ENCODE data around the gene C14orf180. TPM values are rescaled to one million over a fixed set of nuclear protein-coding genes. Genes with fewer than 3 reads are reported as not detected.

Gene C14orf180
- total RNA-seq, 1 experiment from 2014 or later, result not detected

DNA sequence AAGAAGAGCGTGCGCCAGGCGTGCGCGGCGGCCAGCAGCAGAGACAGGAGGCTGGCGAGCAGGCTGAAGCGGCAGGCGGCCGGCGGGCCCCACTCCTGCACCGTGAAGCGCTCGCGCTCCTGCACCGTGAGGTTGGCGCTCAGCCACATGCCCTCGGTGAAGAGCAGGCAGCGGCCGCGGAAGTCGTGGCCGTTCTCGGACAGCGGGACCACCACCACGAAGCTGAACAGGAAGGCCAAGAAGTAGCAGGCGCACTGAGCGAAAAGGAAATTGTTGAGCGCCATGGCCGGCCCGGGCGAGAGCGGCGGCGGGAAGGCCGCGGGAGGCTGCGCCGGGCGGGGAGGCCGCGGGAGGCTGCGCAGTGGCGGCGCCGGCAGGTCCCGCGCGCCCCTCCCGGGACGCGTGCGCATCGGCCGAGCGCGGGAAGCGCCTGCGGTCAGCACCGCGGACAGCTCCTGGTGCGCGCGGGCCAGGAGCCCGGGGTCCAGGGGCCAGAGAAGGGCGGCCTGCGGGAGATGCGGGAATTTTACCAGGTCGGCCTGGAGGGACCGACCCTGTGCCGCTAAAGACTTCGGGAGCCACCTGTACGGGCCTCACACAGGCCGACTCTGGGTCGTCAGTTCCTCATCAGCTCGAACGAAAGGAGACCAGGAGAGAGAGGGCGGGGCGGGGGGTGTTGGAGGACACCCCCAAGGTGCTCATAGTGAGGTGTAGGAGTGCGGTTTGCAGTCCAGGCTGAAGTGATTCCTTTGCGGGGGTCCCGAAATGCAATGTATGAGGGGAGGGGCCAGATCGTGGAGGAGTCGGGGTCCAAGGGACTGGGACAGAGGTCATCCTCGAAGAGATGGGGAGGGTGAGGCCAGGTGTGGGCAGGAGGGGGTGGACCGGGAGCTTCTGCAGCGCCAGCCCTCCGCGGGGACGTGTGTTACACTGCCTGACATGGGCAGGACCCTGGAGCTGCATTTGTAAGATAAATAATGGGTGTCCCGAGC, 25.2 kb downstream of the C14orf180 start, which contains the start of gene TMEM179 (continued):
- TF ChIP-seq GRHL2 (CRISPR knock-in tag; IDR thresholded peaks at IDR 0.05; ENCODE audit: insufficient replicate concordance, severe bottlenecking) (no peak), FOXJ3 (CRISPR knock-in tag; IDR thresholded peaks at IDR 0.05; ENCODE audit: borderline replicate concordance) (no peak), ZNF423 (CRISPR knock-in tag; IDR thresholded peaks at IDR 0.05) (no peak), ZNF219 (CRISPR knock-in tag; IDR thresholded peaks at IDR 0.05; ENCODE audit: borderline replicate concordance) (peak; percentile 93; the same call in 1 of the 2 replicates), MYBL2 (CRISPR knock-in tag; IDR thresholded peaks at IDR 0.05) (peak; percentile 80), FOXK1 (CRISPR knock-in tag; IDR thresholded peaks at IDR 0.05) (0 out of 2 replicates have a peak, but pooled peaks have one; percentile 84), ZNF263 (CRISPR knock-in tag; IDR thresholded peaks at IDR 0.05; ENCODE audit: low read depth) (peak; percentile 43; the same call in 1 of the 2 replicates), GABPB1 (CRISPR knock-in tag; IDR thresholded peaks at IDR 0.05) (no peak), GTF2I (CRISPR knock-in tag; conservative IDR thresholded peaks at IDR 0.05) (no peak), ZNF138 (CRISPR knock-in tag; conservative IDR thresholded peaks at IDR 0.05) (no peak), NFATC4 (CRISPR knock-in tag; IDR thresholded peaks at IDR 0.05) (no peak), NFE2L1 (CRISPR knock-in tag; IDR thresholded peaks at IDR 0.05) (peak; percentile 70; the same call in 1 of the 2 replicates), SOX15 (CRISPR knock-in tag; IDR thresholded peaks at IDR 0.05) (no peak), ESRRA (CRISPR knock-in tag; IDR thresholded peaks at IDR 0.05; ENCODE audit: borderline replicate concordance) (peak; percentile 90; the same call in 1 of the 2 replicates), SMAD4 (CRISPR knock-in tag; IDR thresholded peaks at IDR 0.05) (peak; percentile 69; the same call in 1 of the 2 replicates), ETV6 (CRISPR knock-in tag; IDR thresholded peaks at IDR 0.05) (peak; percentile 88; the same call in 1 of the 2 replicates), CBFB (CRISPR knock-in tag; IDR thresholded peaks at IDR 0.05; ENCODE audit: low read depth) (peak; percentile 92), HMGA2 (CRISPR knock-in tag; IDR thresholded peaks at IDR 0.05) (no peak), JAZF1 (CRISPR knock-in tag; IDR thresholded peaks at IDR 0.05) (no peak), RELA (CRISPR knock-in tag; IDR thresholded peaks at IDR 0.05; ENCODE audit: borderline replicate concordance) (peak; percentile 85; the same call in 1 of the 2 replicates)
- TF ChIP-seq, protein P1, sequence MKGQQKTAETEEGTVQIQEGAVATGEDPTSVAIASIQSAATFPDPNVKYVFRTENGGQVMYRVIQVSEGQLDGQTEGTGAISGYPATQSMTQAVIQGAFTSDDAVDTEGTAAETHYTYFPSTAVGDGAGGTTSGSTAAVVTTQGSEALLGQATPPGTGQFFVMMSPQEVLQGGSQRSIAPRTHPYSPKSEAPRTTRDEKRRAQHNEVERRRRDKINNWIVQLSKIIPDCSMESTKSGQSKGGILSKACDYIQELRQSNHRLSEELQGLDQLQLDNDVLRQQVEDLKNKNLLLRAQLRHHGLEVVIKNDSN (CRISPR knock-in tag; IDR thresholded peaks at IDR 0.05), result no peak
- TF ChIP-seq, protein P2, sequence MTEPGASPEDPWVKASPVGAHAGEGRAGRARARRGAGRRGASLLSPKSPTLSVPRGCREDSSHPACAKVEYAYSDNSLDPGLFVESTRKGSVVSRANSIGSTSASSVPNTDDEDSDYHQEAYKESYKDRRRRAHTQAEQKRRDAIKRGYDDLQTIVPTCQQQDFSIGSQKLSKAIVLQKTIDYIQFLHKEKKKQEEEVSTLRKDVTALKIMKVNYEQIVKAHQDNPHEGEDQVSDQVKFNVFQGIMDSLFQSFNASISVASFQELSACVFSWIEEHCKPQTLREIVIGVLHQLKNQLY (CRISPR knock-in tag; IDR thresholded peaks at IDR 0.05), result 0 out of 2 replicates have a peak, but pooled peaks have one; percentile 75
- TF ChIP-seq, protein P3, sequence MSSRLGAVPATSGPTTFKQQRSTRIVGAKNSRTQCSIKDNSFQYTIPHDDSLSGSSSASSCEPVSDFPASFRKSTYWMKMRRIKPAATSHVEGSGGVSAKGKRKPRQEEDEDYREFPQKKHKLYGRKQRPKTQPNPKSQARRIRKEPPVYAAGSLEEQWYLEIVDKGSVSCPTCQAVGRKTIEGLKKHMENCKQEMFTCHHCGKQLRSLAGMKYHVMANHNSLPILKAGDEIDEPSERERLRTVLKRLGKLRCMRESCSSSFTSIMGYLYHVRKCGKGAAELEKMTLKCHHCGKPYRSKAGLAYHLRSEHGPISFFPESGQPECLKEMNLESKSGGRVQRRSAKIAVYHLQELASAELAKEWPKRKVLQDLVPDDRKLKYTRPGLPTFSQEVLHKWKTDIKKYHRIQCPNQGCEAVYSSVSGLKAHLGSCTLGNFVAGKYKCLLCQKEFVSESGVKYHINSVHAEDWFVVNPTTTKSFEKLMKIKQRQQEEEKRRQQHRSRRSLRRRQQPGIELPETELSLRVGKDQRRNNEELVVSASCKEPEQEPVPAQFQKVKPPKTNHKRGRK (CRISPR knock-in tag; IDR thresholded peaks at IDR 0.05; ENCODE audit: borderline replicate concordance), result no peak
- TF ChIP-seq, protein P4, sequence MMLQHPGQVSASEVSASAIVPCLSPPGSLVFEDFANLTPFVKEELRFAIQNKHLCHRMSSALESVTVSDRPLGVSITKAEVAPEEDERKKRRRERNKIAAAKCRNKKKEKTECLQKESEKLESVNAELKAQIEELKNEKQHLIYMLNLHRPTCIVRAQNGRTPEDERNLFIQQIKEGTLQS (CRISPR knock-in tag; conservative IDR thresholded peaks at IDR 0.05), result no peak
- TF ChIP-seq, protein P5, sequence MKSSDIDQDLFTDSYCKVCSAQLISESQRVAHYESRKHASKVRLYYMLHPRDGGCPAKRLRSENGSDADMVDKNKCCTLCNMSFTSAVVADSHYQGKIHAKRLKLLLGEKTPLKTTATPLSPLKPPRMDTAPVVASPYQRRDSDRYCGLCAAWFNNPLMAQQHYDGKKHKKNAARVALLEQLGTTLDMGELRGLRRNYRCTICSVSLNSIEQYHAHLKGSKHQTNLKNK (CRISPR knock-in tag; IDR thresholded peaks at IDR 0.05), result no peak
- TF ChIP-seq, protein P6, sequence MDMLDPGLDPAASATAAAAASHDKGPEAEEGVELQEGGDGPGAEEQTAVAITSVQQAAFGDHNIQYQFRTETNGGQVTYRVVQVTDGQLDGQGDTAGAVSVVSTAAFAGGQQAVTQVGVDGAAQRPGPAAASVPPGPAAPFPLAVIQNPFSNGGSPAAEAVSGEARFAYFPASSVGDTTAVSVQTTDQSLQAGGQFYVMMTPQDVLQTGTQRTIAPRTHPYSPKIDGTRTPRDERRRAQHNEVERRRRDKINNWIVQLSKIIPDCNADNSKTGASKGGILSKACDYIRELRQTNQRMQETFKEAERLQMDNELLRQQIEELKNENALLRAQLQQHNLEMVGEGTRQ (CRISPR knock-in tag; IDR thresholded peaks at IDR 0.05), result peak; percentile 60; the same call in 1 of the 2 replicates
- TF ChIP-seq, protein P7, sequence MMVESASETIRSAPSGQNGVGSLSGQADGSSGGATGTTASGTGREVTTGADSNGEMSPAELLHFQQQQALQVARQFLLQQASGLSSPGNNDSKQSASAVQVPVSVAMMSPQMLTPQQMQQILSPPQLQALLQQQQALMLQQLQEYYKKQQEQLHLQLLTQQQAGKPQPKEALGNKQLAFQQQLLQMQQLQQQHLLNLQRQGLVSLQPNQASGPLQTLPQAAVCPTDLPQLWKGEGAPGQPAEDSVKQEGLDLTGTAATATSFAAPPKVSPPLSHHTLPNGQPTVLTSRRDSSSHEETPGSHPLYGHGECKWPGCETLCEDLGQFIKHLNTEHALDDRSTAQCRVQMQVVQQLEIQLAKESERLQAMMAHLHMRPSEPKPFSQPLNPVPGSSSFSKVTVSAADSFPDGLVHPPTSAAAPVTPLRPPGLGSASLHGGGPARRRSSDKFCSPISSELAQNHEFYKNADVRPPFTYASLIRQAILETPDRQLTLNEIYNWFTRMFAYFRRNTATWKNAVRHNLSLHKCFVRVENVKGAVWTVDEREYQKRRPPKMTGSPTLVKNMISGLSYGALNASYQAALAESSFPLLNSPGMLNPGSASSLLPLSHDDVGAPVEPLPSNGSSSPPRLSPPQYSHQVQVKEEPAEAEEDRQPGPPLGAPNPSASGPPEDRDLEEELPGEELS (CRISPR knock-in tag; IDR thresholded peaks at IDR 0.05), result peak; percentile 98
- TF ChIP-seq, protein P8, sequence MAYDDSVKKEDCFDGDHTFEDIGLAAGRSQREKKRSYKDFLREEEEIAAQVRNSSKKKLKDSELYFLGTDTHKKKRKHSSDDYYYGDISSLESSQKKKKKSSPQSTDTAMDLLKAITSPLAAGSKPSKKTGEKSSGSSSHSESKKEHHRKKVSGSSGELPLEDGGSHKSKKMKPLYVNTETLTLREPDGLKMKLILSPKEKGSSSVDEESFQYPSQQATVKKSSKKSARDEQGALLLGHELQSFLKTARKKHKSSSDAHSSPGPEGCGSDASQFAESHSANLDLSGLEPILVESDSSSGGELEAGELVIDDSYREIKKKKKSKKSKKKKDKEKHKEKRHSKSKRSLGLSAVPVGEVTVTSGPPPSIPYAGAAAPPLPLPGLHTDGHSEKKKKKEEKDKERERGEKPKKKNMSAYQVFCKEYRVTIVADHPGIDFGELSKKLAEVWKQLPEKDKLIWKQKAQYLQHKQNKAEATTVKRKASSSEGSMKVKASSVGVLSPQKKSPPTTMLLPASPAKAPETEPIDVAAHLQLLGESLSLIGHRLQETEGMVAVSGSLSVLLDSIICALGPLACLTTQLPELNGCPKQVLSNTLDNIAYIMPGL (CRISPR knock-in tag; IDR thresholded peaks at IDR 0.05), result no peak
- TF ChIP-seq, protein P9, sequence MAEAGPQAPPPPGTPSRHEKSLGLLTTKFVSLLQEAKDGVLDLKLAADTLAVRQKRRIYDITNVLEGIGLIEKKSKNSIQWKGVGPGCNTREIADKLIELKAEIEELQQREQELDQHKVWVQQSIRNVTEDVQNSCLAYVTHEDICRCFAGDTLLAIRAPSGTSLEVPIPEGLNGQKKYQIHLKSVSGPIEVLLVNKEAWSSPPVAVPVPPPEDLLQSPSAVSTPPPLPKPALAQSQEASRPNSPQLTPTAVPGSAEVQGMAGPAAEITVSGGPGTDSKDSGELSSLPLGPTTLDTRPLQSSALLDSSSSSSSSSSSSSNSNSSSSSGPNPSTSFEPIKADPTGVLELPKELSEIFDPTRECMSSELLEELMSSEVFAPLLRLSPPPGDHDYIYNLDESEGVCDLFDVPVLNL (CRISPR knock-in tag; IDR thresholded peaks at IDR 0.05; ENCODE audit: borderline replicate concordance, low read depth), result peak; percentile 89
